ENCODE measurements around the gene B4GALT5. TPM values are rescaled to one million over a fixed set of nuclear protein-coding genes. Genes with fewer than 3 reads are reported as not detected.

Gene B4GALT5
- total RNA-seq, 1 experiment from 2014 or later, result 92.5 TPM

DNA sequence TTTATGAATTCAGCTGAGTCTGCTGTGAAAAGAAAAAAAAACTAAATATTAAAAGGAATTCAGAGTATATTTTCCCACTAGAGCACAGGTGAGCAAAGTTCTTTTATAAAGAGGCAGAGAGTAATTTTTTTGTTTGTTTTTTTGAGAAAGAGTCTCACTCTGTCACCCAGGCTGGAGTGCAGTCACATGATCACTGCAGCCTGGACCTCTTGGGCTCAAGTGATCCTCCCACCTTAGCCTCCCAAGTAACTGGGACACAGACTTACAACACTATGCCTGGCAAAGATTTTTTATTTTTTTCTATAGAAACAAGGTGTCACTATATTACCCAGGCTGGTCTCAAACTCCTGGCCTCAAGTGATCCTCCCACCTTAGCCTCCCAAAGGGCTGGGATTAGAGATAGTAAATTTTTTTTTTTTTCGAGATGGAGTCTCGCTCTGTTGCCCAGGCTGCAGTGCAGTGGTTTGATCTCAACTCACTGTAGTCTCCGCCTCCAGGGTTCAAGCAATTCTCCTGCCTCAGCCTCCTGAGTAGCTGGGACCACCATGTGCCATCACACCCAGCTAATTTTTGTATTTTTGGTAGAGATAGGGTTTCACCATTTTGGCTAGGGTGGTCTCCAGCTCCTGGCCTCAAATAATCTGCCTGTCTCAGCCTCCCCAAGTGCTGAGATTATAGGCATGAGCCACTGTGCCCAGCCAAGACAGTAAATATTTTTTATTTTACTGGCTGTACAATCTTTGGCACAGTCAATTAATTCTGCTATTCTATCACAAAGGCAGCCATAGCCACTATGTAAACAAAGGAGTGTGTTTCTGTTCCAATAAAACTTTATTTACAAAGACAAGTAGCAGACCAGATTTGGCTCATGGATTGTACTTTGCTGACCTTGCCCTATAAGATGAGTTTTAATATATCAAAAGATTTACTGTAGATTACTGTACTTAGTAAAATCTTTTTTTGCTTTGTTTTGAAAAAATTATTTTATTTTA lies 14.5 kb upstream of the B4GALT5 start:
- ATAC-seq, result no peak
- BruUV-seq (replicated peaks), result no TSS peak
- Histone ChIP-seq H3K4me2 (ENCODE audit: low read length) (no peak overlapping the region), H3K4me3 (replicated peaks in 1 of 2; ENCODE audit: low read depth in 1 of 2, low read length in 2 of 2) (no peak overlapping the region), H3K27ac (ENCODE audit: low read depth, low read length) (no peak overlapping the region), H3K9ac (ENCODE audit: low read length) (no peak overlapping the region), H2AFZ (ENCODE audit: low read depth, low read length, poor library complexity, severe bottlenecking) (peak overlapping the region; percentile 46), H4K20me1 (ENCODE audit: insufficient read depth) (no peaks in the 10 kb centered on the region), H3K9me2 (ENCODE audit: insufficient read depth) (no peaks in the 10 kb centered on the region), H3K4me1 (ENCODE audit: control insufficient read depth in 1 of 2, insufficient read depth in 2 of 2, low read length in 2 of 2) (no peaks in the 10 kb centered on the region), H3K36me3 (ENCODE audit: control insufficient read depth in 1 of 2, insufficient read depth in 2 of 2, low read length in 2 of 2) (no peaks in the 10 kb centered on the region), H3K27me3 (ENCODE audit: insufficient read depth, low read length) (no peaks in the 10 kb centered on the region), H3K79me2 (ENCODE audit: insufficient read depth, low read length) (no peaks in the 10 kb centered on the region), H3K9me3 (ENCODE audit: control insufficient read depth in 1 of 2, insufficient read depth in 1 of 2, low read depth in 1 of 2, low read length in 2 of 2) (no peaks in the 10 kb centered on the region)
- ChIA-PET POLR2A (no interaction called here), RAD21 (ENCODE audit: low non-redundant PET in 1 of 2, low total read pairs in 2 of 2, uncharacterized antibody in 2 of 2, unreplicated experiment in 2 of 2) (no interaction called here), CTCF (no interaction called here)
- TF ChIP-seq CBX3 (IDR thresholded peaks at IDR 0.05; ENCODE audit: low read depth), result 0 out of 2 replicates have a peak, but pooled peaks have one; percentile 11
- no peak for TF ChIP-seq ELF1 (IDR thresholded peaks at IDR 0.05; ENCODE audit: borderline replicate concordance, low read depth)
- no peak for DNase-seq (ENCODE audit: low read depth, low spot score)
- intact Hi-C loops (cut with micrococcal nuclease), result no loop called here

DNA sequence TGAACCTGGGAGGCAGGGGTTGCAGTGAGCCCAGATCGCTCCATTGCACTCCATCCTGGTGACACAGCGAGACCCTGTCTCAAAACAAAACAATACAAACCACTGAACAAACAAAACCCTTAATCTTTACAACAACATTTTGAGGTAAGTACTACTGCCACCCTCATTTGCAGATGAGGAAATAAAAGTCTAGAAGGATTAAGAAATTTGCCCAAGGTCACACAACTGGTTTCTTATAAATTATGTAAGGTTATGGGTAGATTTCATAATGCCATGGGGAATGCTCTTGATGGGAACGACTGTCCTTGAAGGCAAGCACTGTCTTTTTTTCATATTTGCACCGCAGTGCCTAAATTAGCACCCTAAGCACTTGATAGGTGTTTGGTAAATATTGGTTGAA lies 13.8 kb upstream of the B4GALT5 start:
- Histone ChIP-seq H3K4me3 (replicated peaks in 1 of 2; ENCODE audit: low read depth in 1 of 2, low read length in 2 of 2) (no peak overlapping the region), H3K9me3 (ENCODE audit: control insufficient read depth in 1 of 2, insufficient read depth in 1 of 2, low read depth in 1 of 2, low read length in 2 of 2) (no peaks in the 10 kb centered on the region), H3K9ac (ENCODE audit: low read length) (no peak overlapping the region), H2AFZ (ENCODE audit: low read depth, low read length, poor library complexity, severe bottlenecking) (peak overlapping the region; percentile 46), H3K79me2 (ENCODE audit: insufficient read depth, low read length) (no peaks in the 10 kb centered on the region), H4K20me1 (ENCODE audit: insufficient read depth) (no peaks in the 10 kb centered on the region), H3K4me1 (ENCODE audit: control insufficient read depth in 1 of 2, insufficient read depth in 2 of 2, low read length in 2 of 2) (no peaks in the 10 kb centered on the region), H3K27me3 (ENCODE audit: insufficient read depth, low read length) (no peaks in the 10 kb centered on the region), H3K36me3 (ENCODE audit: control insufficient read depth in 1 of 2, insufficient read depth in 2 of 2, low read length in 2 of 2) (no peaks in the 10 kb centered on the region), H3K9me2 (ENCODE audit: insufficient read depth) (no peaks in the 10 kb centered on the region), H3K27ac (ENCODE audit: low read depth, low read length) (no peak overlapping the region), H3K4me2 (ENCODE audit: low read length) (no peak overlapping the region)
- CTCF ChIA-PET, result no interaction called here
- BruUV-seq (replicated peaks), result no TSS peak
- RAD21 ChIA-PET (ENCODE audit: low non-redundant PET in 1 of 2, low total read pairs in 2 of 2, uncharacterized antibody in 2 of 2, unreplicated experiment in 2 of 2), result no interaction called here
- intact Hi-C loops (cut with micrococcal nuclease), result no loop called here
- POLR2A ChIA-PET, result interaction anchor here (0.6 kb wide), 1 partner anchor 9 kb away, joined by 3 read pairs; no protein-coding TSS in a partner anchor
- DNase-seq (ENCODE audit: low read depth, low spot score) (no peak), ATAC-seq (no peak)
- TF ChIP-seq CBX3 (IDR thresholded peaks at IDR 0.05; ENCODE audit: low read depth), result no peak
- TF ChIP-seq, protein P1, sequence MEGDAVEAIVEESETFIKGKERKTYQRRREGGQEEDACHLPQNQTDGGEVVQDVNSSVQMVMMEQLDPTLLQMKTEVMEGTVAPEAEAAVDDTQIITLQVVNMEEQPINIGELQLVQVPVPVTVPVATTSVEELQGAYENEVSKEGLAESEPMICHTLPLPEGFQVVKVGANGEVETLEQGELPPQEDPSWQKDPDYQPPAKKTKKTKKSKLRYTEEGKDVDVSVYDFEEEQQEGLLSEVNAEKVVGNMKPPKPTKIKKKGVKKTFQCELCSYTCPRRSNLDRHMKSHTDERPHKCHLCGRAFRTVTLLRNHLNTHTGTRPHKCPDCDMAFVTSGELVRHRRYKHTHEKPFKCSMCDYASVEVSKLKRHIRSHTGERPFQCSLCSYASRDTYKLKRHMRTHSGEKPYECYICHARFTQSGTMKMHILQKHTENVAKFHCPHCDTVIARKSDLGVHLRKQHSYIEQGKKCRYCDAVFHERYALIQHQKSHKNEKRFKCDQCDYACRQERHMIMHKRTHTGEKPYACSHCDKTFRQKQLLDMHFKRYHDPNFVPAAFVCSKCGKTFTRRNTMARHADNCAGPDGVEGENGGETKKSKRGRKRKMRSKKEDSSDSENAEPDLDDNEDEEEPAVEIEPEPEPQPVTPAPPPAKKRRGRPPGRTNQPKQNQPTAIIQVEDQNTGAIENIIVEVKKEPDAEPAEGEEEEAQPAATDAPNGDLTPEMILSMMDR (IDR thresholded peaks at IDR 0.05 in 2 of 3, conservative IDR thresholded peaks at IDR 0.05 in 1 of 3; ENCODE audit: borderline replicate concordance in 1 of 3, insufficient read depth in 1 of 3, low read depth in 2 of 3, low read length in 2 of 3), result no peak
- TF ChIP-seq ELF1 (IDR thresholded peaks at IDR 0.05; ENCODE audit: borderline replicate concordance, low read depth), result no peak
- TF ChIP-seq, protein P2, sequence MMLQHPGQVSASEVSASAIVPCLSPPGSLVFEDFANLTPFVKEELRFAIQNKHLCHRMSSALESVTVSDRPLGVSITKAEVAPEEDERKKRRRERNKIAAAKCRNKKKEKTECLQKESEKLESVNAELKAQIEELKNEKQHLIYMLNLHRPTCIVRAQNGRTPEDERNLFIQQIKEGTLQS (IDR thresholded peaks at IDR 0.05), result no peak
- TF ChIP-seq EZH2phosphoT487 (IDR thresholded peaks at IDR 0.05; ENCODE audit: borderline replicate concordance), result no peak
- no peak for TF ChIP-seq ZFX (IDR thresholded peaks at IDR 0.05)
- no peak for TF ChIP-seq EGR1 (IDR thresholded peaks at IDR 0.05; ENCODE audit: low read depth)
- TF ChIP-seq, protein P3, sequence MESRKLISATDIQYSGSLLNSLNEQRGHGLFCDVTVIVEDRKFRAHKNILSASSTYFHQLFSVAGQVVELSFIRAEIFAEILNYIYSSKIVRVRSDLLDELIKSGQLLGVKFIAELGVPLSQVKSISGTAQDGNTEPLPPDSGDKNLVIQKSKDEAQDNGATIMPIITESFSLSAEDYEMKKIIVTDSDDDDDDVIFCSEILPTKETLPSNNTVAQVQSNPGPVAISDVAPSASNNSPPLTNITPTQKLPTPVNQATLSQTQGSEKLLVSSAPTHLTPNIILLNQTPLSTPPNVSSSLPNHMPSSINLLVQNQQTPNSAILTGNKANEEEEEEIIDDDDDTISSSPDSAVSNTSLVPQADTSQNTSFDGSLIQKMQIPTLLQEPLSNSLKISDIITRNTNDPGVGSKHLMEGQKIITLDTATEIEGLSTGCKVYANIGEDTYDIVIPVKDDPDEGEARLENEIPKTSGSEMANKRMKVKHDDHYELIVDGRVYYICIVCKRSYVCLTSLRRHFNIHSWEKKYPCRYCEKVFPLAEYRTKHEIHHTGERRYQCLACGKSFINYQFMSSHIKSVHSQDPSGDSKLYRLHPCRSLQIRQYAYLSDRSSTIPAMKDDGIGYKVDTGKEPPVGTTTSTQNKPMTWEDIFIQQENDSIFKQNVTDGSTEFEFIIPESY (IDR thresholded peaks at IDR 0.05; ENCODE audit: extremely low read depth, insufficient replicate concordance, low read length), result no peak
- no peak for TF ChIP-seq JUND (IDR thresholded peaks at IDR 0.05)
- TF ChIP-seq, protein P4, sequence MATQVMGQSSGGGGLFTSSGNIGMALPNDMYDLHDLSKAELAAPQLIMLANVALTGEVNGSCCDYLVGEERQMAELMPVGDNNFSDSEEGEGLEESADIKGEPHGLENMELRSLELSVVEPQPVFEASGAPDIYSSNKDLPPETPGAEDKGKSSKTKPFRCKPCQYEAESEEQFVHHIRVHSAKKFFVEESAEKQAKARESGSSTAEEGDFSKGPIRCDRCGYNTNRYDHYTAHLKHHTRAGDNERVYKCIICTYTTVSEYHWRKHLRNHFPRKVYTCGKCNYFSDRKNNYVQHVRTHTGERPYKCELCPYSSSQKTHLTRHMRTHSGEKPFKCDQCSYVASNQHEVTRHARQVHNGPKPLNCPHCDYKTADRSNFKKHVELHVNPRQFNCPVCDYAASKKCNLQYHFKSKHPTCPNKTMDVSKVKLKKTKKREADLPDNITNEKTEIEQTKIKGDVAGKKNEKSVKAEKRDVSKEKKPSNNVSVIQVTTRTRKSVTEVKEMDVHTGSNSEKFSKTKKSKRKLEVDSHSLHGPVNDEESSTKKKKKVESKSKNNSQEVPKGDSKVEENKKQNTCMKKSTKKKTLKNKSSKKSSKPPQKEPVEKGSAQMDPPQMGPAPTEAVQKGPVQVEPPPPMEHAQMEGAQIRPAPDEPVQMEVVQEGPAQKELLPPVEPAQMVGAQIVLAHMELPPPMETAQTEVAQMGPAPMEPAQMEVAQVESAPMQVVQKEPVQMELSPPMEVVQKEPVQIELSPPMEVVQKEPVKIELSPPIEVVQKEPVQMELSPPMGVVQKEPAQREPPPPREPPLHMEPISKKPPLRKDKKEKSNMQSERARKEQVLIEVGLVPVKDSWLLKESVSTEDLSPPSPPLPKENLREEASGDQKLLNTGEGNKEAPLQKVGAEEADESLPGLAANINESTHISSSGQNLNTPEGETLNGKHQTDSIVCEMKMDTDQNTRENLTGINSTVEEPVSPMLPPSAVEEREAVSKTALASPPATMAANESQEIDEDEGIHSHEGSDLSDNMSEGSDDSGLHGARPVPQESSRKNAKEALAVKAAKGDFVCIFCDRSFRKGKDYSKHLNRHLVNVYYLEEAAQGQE (IDR thresholded peaks at IDR 0.05; ENCODE audit: low read depth), result no peak
